GM21825 (cell line): ENCODE data around the gene TFAP2D.

Experiments
- ATAC-seq: cut with Tn5 transposase; IDR thresholded peaks from one replicate; pipeline ENCODE4 v1.9.1; 2021; ENCODE audit warnings: mild to moderate bottlenecking, moderate library complexity; ENCODE audit not compliant: unreplicated experiment

TFAP2D gene

GRCh38 chr6:50718566-50718965 is 5.2 kb downstream of the TFAP2D start:
- no peak for ATAC-seq

- no peak for ATAC-seq
These were observed 7.3 kb downstream of the TFAP2D start for GRCh38 chr6:50720623-50721022.

- no peak for ATAC-seq
These were observed 8.7 kb downstream of the TFAP2D start for GRCh38 chr6:50721978-50722377.

GRCh38 chr6:50722829-50723554 is 9.7 kb downstream of the TFAP2D start:
- ATAC-seq, result no peak

- ATAC-seq, result no peak
These were observed 11.2 kb downstream of the TFAP2D start for GRCh38 chr6:50724381-50725124.

GRCh38 chr6:50734488-50734887 is 21.2 kb downstream of the TFAP2D start:
- ATAC-seq, result no peak

GRCh38 chr6:50742161-50742560 is 28.8 kb downstream of the TFAP2D start:
- ATAC-seq, result no peak

- ATAC-seq, result no peak
These were observed 31.6 kb downstream of the TFAP2D start for GRCh38 chr6:50744976-50745375.

GRCh38 chr6:50762798-50763197 is 49.5 kb downstream of the TFAP2D start:
- ATAC-seq, result no peak

GRCh38 chr6:50778696-50779095 is 65.4 kb downstream of the TFAP2D start:
- ATAC-seq, result no peak

- no peak for ATAC-seq
These were observed 67.1 kb downstream of the TFAP2D start for GRCh38 chr6:50780382-50780781.

GRCh38 chr6:50785921-50786320 is 72.6 kb downstream of the TFAP2D start:
- ATAC-seq, result no peak

- no peak for ATAC-seq
These were observed 78.7 kb downstream of the TFAP2D start for GRCh38 chr6:50791900-50792508.

- ATAC-seq, result no peak
These were observed 79.4 kb downstream of the TFAP2D start for GRCh38 chr6:50792771-50793170.

- no peak for ATAC-seq
These were observed 82.2 kb downstream of the TFAP2D start for GRCh38 chr6:50795574-50795973.

GRCh38 chr6:50804283-50804682 is 91.0 kb downstream of the TFAP2D start:
- no peak for ATAC-seq

- ATAC-seq, result no peak
These were observed 93.7 kb downstream of the TFAP2D start for GRCh38 chr6:50807035-50807434.

GRCh38 chr6:50815436-50816114 is 102.2 kb downstream of the TFAP2D start:
- ATAC-seq, result no peak

- ATAC-seq, result peak; percentile 72
These were observed 102.9 kb downstream of the TFAP2D start for GRCh38 chr6:50816115-50816675.

GRCh38 chr6:50816947-50817645 is 103.8 kb downstream of the TFAP2D start:
- ATAC-seq, result no peak

- ATAC-seq, result no peak
These were observed 104.3 kb downstream of the TFAP2D start for GRCh38 chr6:50817646-50817950.
